Body of pancreas (tissue), 4 donors: ENCODE data around the gene SORCS1. TPM values are rescaled to one million over a fixed set of nuclear protein-coding genes. Genes with fewer than 3 reads are reported as not detected.

ENCODE experiments used
- ATAC-seq: fragments of 150-250 bp; one replicate; pipeline ENCODE4 v1.9.1; 2016
- DNase-seq, 4 donors: peaks; one replicate each; pipeline ENCODE4 v3.0.0-alpha.2; 2019
- H3K27ac ChIP-seq, 4 donors: fragments of 200-600 bp; sonication (generic); 1 replicate in 3 of 4; 2 replicates in 1 of 4; pipeline versions ENCODE4 v1.5.1 to v1.6.1; 2016 to 2019; ENCODE audit warnings: mild to moderate bottlenecking in 1 of 4, mixed read lengths in 1 of 4, moderate library complexity in 1 of 4
- H3K27me3 ChIP-seq, 2 donors: fragments of 200-600 bp; sonication (generic); one replicate each; pipeline ENCODE4 v1.6.0; 2016; ENCODE audit warnings: mild to moderate bottlenecking in 1 of 2
- H3K36me3 ChIP-seq, 2 donors: fragments of 200-600 bp; sonication (generic); replicated peaks in 1 of 2; 2 replicates each; pipeline ENCODE4 v1.5.1; 2016; ENCODE audit warnings: low read depth in 2 of 2; ENCODE audit not compliant: insufficient read depth in 1 of 2
- H3K4me1 ChIP-seq: fragments of 200-600 bp; sonication (generic); one replicate; pipeline ENCODE4 v1.6.0; 2016
- H3K4me3 ChIP-seq, 2 donors: fragments of 200-600 bp; sonication (generic); 1 replicate in 1 of 2; 2 replicates in 1 of 2; pipeline ENCODE4 v1.5.1; 2016 to 2019
- H3K9me3 ChIP-seq, 3 donors: fragments of 200-600 bp; sonication (generic); 1 replicate in 2 of 3; 2 replicates in 1 of 3; pipeline ENCODE4 v1.5.1; 2016
- POLR2A ChIP-seq, 3 donors: fragments of 450-650 bp; IDR thresholded peaks; one replicate each; pipeline ENCODE4 v1.6.1; 2016; ENCODE audit warnings: antibody characterized with exemption in 3 of 3, mild to moderate bottlenecking in 2 of 3
- WGBS, 2 donors: methylation state at CpG; one replicate each; pipeline ENCODE4 v1.1.5; 2017; 5-methylcytosine and 5-hydroxymethylcytosine counted together
- intact Hi-C: fragments of 100-400 bp; cut with DNase I; formaldehyde crosslinking; loops from one replicate; pipeline ENCODE4 v1.15.1; 2023
- total RNA-seq, 2 donors: library from RNA; depleted of rRNA; stranded (reverse); fragments of >200 nt; gene quantifications; one replicate each; pipeline ENCODE4 v1.1.0, GENCODE V29; 2016
- TF ChIP-seq, protein P1 (sequence below), 7 experiments: fragments of 450-650 bp in 4 of 7; fragments of 200-600 bp in 3 of 7; sonication (generic) in 3 of 7; IDR thresholded peaks; one replicate each; pipeline ENCODE4 v1.5.1; 2016 to 2019; ENCODE audit warnings: antibody characterized with exemption in 7 of 7

The SORCS1 gene
- total RNA-seq, 2 donors from 2014 or later, result 1.3 to 6.0 TPM

DNA sequence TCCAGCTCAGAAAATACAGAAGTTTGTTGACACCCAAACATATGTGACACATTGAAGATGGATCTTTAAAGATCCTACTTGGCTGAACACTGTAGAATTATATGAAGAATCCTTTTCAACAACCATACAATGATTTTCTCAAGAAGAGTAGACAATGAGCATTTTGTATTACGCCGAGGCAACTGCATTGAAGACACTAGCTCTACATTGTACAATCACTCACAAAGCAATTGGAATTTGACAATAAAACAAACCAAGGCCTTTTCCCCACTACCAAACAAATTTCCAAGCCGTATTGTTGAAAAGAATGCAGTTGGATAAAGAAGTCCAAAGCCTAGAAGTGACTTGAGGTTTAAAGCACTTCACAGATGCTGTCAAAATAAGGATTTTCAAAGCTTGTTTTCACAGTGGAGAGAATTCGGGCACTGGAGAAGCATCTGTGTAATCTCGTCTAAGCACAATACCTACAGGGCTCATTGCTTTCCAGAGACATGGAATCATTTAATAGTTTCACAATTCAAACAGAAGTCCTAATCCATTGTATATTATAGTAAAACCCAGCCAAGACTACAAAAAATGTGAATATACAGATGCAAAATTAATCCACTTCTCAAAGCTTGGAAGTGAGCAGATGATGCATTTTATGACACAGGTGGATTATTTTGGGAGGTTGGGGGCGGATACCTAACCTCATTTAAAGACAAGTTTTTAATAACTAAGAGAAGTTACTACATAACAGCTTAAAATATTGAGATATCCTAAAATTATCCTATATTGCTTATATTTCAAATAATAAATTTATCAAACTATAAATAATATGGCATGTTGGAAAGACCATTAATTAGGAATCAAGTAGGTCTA lies 78.6 kb downstream of the SORCS1 start:
- WGBS, 2 donors, result 56 to 71% methylated on average over 6 of the region's 6 CpGs
- intact Hi-C loops, result no loop called here
- DNase-seq, result no peak
- Histone ChIP-seq H3K4me3 (no peak overlapping the region), H3K27ac (no peak overlapping the region), H3K27me3 (no peaks in the 10 kb centered on the region), H3K36me3 (no peaks in the 10 kb centered on the region), H3K9me3 (no peaks in the 10 kb centered on the region), H3K4me1 (no peaks in the 10 kb centered on the region)
- TF ChIP-seq POLR2A (IDR thresholded peaks at IDR 0.05), result no peak
- TF ChIP-seq, protein P1, sequence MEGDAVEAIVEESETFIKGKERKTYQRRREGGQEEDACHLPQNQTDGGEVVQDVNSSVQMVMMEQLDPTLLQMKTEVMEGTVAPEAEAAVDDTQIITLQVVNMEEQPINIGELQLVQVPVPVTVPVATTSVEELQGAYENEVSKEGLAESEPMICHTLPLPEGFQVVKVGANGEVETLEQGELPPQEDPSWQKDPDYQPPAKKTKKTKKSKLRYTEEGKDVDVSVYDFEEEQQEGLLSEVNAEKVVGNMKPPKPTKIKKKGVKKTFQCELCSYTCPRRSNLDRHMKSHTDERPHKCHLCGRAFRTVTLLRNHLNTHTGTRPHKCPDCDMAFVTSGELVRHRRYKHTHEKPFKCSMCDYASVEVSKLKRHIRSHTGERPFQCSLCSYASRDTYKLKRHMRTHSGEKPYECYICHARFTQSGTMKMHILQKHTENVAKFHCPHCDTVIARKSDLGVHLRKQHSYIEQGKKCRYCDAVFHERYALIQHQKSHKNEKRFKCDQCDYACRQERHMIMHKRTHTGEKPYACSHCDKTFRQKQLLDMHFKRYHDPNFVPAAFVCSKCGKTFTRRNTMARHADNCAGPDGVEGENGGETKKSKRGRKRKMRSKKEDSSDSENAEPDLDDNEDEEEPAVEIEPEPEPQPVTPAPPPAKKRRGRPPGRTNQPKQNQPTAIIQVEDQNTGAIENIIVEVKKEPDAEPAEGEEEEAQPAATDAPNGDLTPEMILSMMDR (IDR thresholded peaks at IDR 0.05), result no peak
- ATAC-seq, result no peak

DNA sequence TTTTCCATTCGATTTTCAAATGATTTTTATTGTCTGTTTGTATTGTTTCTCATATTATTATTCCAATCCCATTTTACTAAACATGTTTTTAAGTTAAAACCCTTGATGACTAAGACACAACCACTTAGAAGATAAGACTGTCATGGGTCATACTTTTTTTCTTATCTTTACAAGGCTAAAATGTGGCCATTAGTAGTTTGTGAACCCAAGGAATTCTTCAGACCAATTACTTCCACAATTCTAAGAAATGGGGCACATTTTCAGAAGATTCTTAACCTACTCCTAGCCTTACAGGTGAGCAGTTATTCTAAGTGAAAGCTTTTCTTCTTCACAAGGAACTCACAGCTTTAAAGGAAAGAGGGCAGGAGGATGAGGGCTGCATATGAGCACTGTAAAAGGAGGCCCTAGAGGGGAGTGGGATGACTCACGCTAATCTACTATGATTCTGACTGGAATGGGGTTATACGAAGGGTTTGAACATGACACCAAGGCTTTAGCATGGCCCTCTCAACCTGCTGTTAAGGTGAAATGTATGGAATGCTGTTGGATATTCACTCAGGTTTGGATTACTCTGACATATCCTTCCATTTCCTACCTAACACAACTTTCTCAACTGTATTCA lies 81.0 kb downstream of the SORCS1 start:
- Histone ChIP-seq H3K27ac (no peak overlapping the region), H3K4me3 (no peak overlapping the region), H3K27me3 (no peaks in the 10 kb centered on the region), H3K4me1 (no peaks in the 10 kb centered on the region), H3K9me3 (no peaks in the 10 kb centered on the region), H3K36me3 (no peaks in the 10 kb centered on the region)
- DNase-seq, result no peak
- intact Hi-C loops, result no loop called here
- WGBS, 2 donors, result 53 to 55% methylated on average over 3 of the region's 3 CpGs
- no peak for ATAC-seq
- TF ChIP-seq POLR2A (IDR thresholded peaks at IDR 0.05), result no peak
- TF ChIP-seq, protein P1 (IDR thresholded peaks at IDR 0.05), result no peak

DNA sequence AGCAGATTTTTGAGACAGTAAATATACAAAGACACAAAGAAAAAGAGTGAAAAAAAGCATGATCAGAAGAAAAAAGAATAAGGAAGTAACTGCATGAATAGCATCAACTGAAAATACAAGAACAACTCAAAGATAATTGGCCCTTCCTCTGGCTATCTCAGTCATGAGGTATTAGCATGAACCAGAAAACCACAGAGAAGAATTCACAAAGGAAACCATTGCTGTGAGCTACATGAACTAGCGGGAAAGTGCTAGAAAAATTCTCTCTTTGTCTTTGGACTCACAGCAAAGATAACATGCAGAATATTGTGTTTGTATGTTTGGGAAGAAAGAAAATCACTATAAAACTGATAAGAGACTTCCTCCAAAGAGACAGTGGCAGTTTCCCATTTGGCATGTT lies 82.9 kb downstream of the SORCS1 start:
- 62 to 93% methylated on average over 1 of the region's 1 CpG for WGBS, 2 donors
- H3K4me3 ChIP-seq, result no peak overlapping the region
- H3K4me1 ChIP-seq, result no peaks in the 10 kb centered on the region
- DNase-seq (no peak), ATAC-seq (no peak)
- no peak for TF ChIP-seq POLR2A (IDR thresholded peaks at IDR 0.05)
- TF ChIP-seq, protein P1 (IDR thresholded peaks at IDR 0.05), result no peak
- intact Hi-C loops, result no loop called here
- no peaks in the 10 kb centered on the region for H3K36me3 ChIP-seq
- H3K27ac ChIP-seq, result no peak overlapping the region
- no peaks in the 10 kb centered on the region for H3K27me3 ChIP-seq
- H3K9me3 ChIP-seq, result no peaks in the 10 kb centered on the region

DNA sequence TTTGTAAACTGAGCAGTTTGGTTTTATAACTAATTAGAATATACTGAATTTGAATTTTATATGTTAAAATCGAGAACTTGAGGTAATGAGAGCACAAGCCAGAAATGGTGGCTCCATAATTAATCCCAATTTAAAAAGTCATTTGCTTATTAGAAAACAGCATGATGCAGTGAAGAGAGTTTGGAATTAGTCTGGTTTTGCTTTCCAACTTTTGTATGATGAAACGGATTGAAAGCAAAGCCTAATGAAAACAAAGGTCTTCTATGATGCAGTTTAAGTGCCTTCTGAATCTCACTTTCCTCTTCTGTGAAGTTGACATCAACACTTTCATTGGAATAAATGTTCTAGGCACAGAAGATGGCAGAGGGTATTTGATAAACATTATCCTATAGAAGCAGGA lies 89.4 kb downstream of the SORCS1 start:
- intact Hi-C loops, result no loop called here
- no peaks in the 10 kb centered on the region for H3K27me3 ChIP-seq
- DNase-seq, result no peak
- WGBS, 2 donors, result 34 to 40% methylated on average over 2 of the region's 2 CpGs
- H3K4me3 ChIP-seq, result no peak overlapping the region
- no peak for TF ChIP-seq POLR2A (IDR thresholded peaks at IDR 0.05)
- TF ChIP-seq, protein P1 (IDR thresholded peaks at IDR 0.05), result no peak
- H3K27ac ChIP-seq, result no peak overlapping the region
- no peaks in the 10 kb centered on the region for H3K9me3 ChIP-seq
- ATAC-seq, result no peak
- H3K36me3 ChIP-seq, result no peaks in the 10 kb centered on the region
- H3K4me1 ChIP-seq, result no peaks in the 10 kb centered on the region
